Esophagus squamous epithelium (tissue), 4 donors: ENCODE measurements around the gene LRRC34.

Source experiments
- POLR2A ChIP-seq, 4 donors: fragments of 450-650 bp; IDR thresholded peaks; one replicate each; pipeline ENCODE4 v1.6.1; 2017; ENCODE audit warnings: antibody characterized with exemption in 4 of 4, mild to moderate bottlenecking in 4 of 4, moderate library complexity in 3 of 4
- TF ChIP-seq, protein P1 (sequence below), 6 experiments: fragments of 450-650 bp in 4 of 6; fragments of 200-600 bp in 2 of 6; sonication (generic) in 2 of 6; IDR thresholded peaks; one replicate each; pipeline ENCODE4 v1.5.1; 2016 to 2019; ENCODE audit warnings: antibody characterized with exemption in 6 of 6, mild to moderate bottlenecking in 4 of 6, moderate library complexity in 4 of 6

DNA sequence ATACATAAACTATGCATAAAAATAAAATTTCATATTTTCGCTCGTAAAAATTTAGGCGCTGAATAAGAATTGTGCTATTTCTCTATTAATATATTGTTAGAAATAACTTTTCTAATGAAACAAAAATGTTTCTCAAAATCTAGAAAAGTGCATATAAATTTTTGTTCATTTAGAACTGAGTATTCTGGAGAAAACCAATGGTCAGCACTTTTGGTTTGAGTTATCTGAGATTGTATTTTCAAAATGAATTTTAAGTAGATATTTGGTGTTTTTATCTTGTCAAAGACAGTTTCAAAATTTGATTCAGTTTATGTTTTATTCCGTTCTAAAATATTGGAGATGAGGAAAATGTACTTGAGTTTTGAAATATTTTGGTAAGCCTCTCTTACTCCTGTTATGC lies 25.6 kb downstream of the LRRC34 start:
- TF ChIP-seq POLR2A (IDR thresholded peaks at IDR 0.05), result no peak
- TF ChIP-seq, protein P1, sequence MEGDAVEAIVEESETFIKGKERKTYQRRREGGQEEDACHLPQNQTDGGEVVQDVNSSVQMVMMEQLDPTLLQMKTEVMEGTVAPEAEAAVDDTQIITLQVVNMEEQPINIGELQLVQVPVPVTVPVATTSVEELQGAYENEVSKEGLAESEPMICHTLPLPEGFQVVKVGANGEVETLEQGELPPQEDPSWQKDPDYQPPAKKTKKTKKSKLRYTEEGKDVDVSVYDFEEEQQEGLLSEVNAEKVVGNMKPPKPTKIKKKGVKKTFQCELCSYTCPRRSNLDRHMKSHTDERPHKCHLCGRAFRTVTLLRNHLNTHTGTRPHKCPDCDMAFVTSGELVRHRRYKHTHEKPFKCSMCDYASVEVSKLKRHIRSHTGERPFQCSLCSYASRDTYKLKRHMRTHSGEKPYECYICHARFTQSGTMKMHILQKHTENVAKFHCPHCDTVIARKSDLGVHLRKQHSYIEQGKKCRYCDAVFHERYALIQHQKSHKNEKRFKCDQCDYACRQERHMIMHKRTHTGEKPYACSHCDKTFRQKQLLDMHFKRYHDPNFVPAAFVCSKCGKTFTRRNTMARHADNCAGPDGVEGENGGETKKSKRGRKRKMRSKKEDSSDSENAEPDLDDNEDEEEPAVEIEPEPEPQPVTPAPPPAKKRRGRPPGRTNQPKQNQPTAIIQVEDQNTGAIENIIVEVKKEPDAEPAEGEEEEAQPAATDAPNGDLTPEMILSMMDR (IDR thresholded peaks at IDR 0.05), result no peak
